ENCODE data around the gene MAGEA12.
"Not testable (repeated sequence)": the region's sequence is repeated elsewhere in the genome, so short reads cannot be mapped to it uniquely, and the experiment has no call there.

The MAGEA12 gene

DNA sequence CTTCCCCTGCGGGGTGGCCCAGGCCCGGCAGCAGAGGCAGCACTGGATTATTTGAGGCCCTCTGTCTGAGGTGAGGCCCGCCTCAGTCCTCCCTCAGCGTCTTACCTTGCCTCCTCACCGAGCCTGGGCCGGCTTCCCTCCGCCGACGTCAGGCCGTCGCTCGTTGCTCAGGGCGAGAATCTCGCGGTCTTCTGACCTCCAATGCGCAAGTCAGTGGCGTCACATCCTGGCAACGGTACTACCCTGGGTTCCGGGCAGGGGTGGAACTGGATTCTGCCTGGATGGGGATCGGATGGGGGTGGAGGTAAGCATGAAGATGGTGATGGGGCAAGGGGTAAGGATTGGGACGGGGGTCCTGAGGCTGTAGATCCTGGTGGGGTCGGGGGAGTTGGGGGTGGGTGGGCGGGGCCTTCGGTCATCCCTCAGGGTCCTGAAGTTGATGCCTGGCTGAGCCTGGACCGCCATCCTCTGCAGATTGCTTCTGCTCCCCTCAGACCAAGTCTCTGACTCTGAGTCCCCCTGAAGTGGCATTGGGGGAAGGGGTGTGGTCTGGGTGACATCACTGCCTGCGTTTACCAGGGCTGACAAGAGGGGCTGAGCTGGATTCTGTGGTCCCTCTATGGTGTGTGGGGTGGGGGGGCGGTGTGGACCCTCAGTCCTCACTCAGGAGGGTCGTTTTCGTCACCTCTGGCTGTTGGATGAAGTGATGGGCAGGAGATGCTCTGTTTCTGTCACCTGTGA, 36.2 kb downstream of the MAGEA12 start, which contains the start of gene MAGEA6:
TSS of gene MAGEA6 (minus strand) at position 141 of the 741 bp plus-strand sequence. CDS start 2,039 bp downstream, outside the sequence.
- not testable (repeated sequence) for DNase-seq

GRCh38 chrX:152787062-152787461, 53.5 kb downstream of the MAGEA12 start:
- DNase-seq, result not testable (repeated sequence)
